ENCODE results near the gene IL23A.

DNA sequence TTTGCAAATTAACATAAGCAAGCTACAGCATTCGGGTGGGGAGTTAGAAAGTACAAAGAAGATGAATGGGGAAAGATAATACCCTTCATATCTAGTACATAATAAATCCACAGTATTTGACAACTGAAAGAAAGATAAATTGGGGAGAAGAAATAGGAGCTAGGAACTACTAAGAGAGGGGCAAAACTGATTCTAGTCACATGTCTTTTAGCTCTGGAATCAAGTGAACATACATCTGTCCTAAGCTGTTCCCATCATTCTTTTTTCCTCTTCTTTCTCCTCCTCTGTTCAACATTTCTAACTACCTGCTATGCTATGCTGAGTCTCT, 39.3 kb downstream of the IL23A start:
- TF ChIP-seq, protein P1, sequence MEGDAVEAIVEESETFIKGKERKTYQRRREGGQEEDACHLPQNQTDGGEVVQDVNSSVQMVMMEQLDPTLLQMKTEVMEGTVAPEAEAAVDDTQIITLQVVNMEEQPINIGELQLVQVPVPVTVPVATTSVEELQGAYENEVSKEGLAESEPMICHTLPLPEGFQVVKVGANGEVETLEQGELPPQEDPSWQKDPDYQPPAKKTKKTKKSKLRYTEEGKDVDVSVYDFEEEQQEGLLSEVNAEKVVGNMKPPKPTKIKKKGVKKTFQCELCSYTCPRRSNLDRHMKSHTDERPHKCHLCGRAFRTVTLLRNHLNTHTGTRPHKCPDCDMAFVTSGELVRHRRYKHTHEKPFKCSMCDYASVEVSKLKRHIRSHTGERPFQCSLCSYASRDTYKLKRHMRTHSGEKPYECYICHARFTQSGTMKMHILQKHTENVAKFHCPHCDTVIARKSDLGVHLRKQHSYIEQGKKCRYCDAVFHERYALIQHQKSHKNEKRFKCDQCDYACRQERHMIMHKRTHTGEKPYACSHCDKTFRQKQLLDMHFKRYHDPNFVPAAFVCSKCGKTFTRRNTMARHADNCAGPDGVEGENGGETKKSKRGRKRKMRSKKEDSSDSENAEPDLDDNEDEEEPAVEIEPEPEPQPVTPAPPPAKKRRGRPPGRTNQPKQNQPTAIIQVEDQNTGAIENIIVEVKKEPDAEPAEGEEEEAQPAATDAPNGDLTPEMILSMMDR (IDR thresholded peaks at IDR 0.05) = no peak
- no peak for TF ChIP-seq POLR2AphosphoS5 (IDR thresholded peaks at IDR 0.05; ENCODE audit: low read depth, low read length)
